Measurements from ENCODE around the gene METTL26. TPM values are rescaled to one million over a fixed set of nuclear protein-coding genes. Genes with fewer than 3 reads are reported as not detected.

METTL26 gene
- total RNA-seq, 1 experiment from 2014 or later: 121 TPM

DNA sequence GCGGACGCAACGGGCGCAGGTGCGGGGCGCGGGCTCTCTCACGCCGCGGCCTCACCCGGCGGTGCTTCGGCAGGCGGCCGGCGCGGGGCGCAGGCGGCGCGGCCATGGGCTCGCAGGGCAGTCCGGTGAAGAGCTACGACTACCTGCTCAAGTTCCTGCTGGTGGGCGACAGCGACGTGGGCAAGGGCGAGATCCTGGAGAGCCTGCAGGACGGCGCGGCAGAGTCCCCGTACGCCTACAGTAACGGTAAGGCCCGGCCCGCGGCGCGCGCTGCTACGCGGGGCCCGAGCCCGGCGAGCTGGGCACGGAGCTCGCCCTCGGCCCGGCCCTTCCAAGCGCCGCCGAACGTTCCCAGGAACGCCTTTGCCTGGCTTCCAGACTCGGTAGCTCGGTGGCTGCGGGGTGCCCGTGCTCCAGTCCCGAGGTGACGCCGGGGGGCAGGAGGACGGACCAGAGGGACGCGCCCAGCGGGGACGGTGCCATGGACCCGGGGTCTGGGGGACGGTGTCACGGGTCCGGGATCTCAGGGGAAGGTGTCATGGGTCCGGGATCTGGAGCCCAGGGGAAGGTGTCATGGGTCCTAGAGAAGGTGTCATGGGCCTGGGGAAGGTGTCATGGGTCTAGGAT is 45.8 kb downstream of the METTL26 start:
- CTCF ChIA-PET: no interaction called here
- no peaks in the 10 kb centered on the region for H3K9me3 Mint-ChIP-seq (ENCODE audit: low read depth, unreplicated experiment)
- no TSS peak for BruUV-seq (replicated peaks)
- H3K4me1 Mint-ChIP-seq (ENCODE audit: low read depth, unreplicated experiment): peaks cover 71% of the 10 kb centered on the region
- DNase-seq: no peak
- H3K36me3 Mint-ChIP-seq (ENCODE audit: insufficient read depth, unreplicated experiment): peaks cover 95% of the 10 kb centered on the region
- intact Hi-C loops (cut with micrococcal nuclease; ENCODE audit: unreplicated experiment): no loop called here
- TF ChIP-seq, protein P1, sequence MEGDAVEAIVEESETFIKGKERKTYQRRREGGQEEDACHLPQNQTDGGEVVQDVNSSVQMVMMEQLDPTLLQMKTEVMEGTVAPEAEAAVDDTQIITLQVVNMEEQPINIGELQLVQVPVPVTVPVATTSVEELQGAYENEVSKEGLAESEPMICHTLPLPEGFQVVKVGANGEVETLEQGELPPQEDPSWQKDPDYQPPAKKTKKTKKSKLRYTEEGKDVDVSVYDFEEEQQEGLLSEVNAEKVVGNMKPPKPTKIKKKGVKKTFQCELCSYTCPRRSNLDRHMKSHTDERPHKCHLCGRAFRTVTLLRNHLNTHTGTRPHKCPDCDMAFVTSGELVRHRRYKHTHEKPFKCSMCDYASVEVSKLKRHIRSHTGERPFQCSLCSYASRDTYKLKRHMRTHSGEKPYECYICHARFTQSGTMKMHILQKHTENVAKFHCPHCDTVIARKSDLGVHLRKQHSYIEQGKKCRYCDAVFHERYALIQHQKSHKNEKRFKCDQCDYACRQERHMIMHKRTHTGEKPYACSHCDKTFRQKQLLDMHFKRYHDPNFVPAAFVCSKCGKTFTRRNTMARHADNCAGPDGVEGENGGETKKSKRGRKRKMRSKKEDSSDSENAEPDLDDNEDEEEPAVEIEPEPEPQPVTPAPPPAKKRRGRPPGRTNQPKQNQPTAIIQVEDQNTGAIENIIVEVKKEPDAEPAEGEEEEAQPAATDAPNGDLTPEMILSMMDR (IDR thresholded peaks at IDR 0.05; ENCODE audit: unreplicated experiment): no peak
- peak overlapping the region; percentile 92 for H3K4me3 Mint-ChIP-seq (ENCODE audit: low read depth, unreplicated experiment)
- peak overlapping the region; percentile 97 for H3K27ac Mint-ChIP-seq (ENCODE audit: unreplicated experiment)
- no peaks in the 10 kb centered on the region for H3K27me3 Mint-ChIP-seq (ENCODE audit: unreplicated experiment)

DNA sequence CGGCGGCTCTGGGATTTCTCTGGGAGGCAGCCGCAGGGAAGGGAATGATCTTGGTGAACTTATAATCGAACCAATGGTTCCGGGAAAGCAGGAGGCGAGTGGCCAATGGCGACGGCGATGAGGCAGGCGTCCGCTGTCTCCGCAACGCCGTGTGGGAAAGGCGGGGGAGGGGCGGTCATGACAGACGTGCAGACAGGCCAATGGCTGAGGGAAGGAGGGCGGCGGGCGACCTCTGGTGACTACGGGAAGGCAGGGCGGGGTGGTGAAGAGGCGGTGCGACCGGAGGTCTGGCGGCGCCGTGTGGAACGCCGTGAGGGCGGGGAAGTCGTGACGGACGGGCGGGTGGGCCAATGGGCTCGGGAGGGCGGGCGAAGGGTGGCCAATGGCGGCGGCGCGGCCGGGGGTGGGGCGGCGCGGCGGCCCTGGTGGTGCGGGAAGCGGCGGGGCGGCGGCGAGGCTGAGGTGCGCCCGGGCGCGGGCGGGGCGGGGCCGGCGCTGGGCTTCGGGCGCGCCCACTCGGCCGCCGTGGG is 46.4 kb downstream of the METTL26 start, which contains the start of gene RAB40C:
RAB40C (plus strand) TSS at position 409 of the 530 bp plus-strand sequence. CDS start 226 bp downstream, outside the sequence.
- CTCF ChIA-PET: no interaction called here
- TF ChIP-seq, protein P1 (IDR thresholded peaks at IDR 0.05; ENCODE audit: unreplicated experiment): no peak
- BruUV-seq (replicated peaks): no TSS peak
- H3K9me3 Mint-ChIP-seq (ENCODE audit: low read depth, unreplicated experiment): no peaks in the 10 kb centered on the region
- H3K4me1 Mint-ChIP-seq (ENCODE audit: low read depth, unreplicated experiment): peaks cover 69% of the 10 kb centered on the region
- H3K4me3 Mint-ChIP-seq (ENCODE audit: low read depth, unreplicated experiment): peak within 1 kb of the TSS; percentile 92
- peak within 1 kb of the TSS; percentile 97 for H3K27ac Mint-ChIP-seq (ENCODE audit: unreplicated experiment)
- H3K27me3 Mint-ChIP-seq (ENCODE audit: unreplicated experiment): no peaks in the 10 kb centered on the region
- peaks cover 93% of the 10 kb centered on the region for H3K36me3 Mint-ChIP-seq (ENCODE audit: insufficient read depth, unreplicated experiment)
- peak; percentile 99 for DNase-seq
- intact Hi-C loops (cut with micrococcal nuclease; ENCODE audit: unreplicated experiment): no loop called here

DNA sequence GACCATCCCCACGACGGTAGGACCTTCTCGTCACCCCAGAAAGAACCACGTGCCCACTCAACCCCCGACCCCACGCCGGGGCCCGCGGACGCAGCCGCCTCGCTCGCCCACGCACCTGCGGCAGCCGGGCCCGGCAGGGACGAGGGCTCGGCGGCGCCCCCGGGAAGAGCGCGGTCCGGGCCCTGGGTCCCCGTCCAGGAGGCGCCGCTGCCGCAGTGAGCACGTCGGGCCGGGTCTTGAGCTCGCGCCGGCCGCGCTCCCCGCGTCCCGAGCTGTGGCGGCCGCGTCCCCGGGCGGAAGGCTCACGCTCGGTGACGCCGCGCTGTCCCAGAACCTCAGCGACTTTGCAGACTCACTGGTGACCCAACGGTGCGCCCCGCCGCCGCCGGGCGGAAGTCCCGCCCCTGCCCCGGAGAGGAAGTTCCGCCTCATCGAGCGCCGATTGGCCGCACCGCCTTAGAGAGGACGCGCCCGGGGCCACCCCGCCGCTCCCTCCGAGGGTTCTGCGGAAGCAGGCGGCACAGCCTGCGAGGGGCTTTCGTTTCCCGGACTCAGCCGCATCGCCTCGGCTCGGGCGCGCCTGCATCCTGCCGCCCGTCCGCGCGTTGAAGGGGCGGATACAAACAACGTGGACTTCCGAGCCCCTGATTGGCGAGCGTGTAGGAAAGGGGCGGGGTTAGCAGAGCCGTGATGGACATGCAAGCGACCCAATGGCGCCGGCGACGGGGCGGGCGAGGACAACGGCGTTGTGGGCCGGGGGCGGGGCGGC is 47.0 kb downstream of the METTL26 start:
- Mint-ChIP-seq H3K4me1 (ENCODE audit: low read depth, unreplicated experiment) (peaks cover 62% of the 10 kb centered on the region), H3K27me3 (ENCODE audit: unreplicated experiment) (no peaks in the 10 kb centered on the region), H3K36me3 (ENCODE audit: insufficient read depth, unreplicated experiment) (peaks cover 93% of the 10 kb centered on the region), H3K4me3 (ENCODE audit: low read depth, unreplicated experiment) (peak overlapping the region; percentile 92), H3K9me3 (ENCODE audit: low read depth, unreplicated experiment) (no peaks in the 10 kb centered on the region), H3K27ac (ENCODE audit: unreplicated experiment) (peak overlapping the region; percentile 97)
- no TSS peak for BruUV-seq (replicated peaks)
- CTCF ChIA-PET: interaction anchor here (1.0 kb wide), 1 partner anchor 55 kb away, joined by 3 read pairs; no protein-coding TSS in a partner anchor
- TF ChIP-seq, protein P1 (IDR thresholded peaks at IDR 0.05; ENCODE audit: unreplicated experiment): no peak
- peak; percentile 99 for DNase-seq
- intact Hi-C loops (cut with micrococcal nuclease; ENCODE audit: unreplicated experiment): no loop called here

DNA sequence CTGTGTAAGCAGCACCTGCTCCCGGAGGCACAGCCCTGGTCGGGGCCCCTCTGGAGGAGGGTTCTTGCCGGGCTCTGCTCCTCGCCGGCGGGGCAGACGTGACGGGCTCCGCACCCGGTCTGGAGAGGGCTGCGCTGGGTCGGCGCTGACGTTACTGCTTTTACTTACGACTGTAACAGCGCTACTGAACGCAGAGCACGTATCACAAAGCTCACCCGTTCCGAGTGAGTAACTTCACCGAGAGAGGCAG is 47.5 kb downstream of the METTL26 start:
- Mint-ChIP-seq H3K27me3 (ENCODE audit: unreplicated experiment) (no peaks in the 10 kb centered on the region), H3K36me3 (ENCODE audit: insufficient read depth, unreplicated experiment) (peaks cover 93% of the 10 kb centered on the region), H3K4me3 (ENCODE audit: low read depth, unreplicated experiment) (peak overlapping the region; percentile 92), H3K4me1 (ENCODE audit: low read depth, unreplicated experiment) (peaks cover 57% of the 10 kb centered on the region), H3K27ac (ENCODE audit: unreplicated experiment) (peak overlapping the region; percentile 97), H3K9me3 (ENCODE audit: low read depth, unreplicated experiment) (no peaks in the 10 kb centered on the region)
- intact Hi-C loops (cut with micrococcal nuclease; ENCODE audit: unreplicated experiment): no loop called here
- BruUV-seq (replicated peaks): no TSS peak
- peak; percentile 50 for DNase-seq
- TF ChIP-seq, protein P1 (IDR thresholded peaks at IDR 0.05; ENCODE audit: unreplicated experiment): no peak
- CTCF ChIA-PET: interaction anchor here (1.0 kb wide), 1 partner anchor 54 kb away, joined by 3 read pairs; no protein-coding TSS in a partner anchor
